Parathyroid adenoma (tissue), 2 donors: ENCODE data around the gene HDAC3.

Source experiments
- H2AFZ ChIP-seq: fragments of 300-600 bp; sonication (generic); one replicate; pipeline ENCODE4 v1.7.0; 2017; ENCODE audit warnings: antibody characterized with exemption, mild to moderate bottlenecking
- H3K27ac ChIP-seq: fragments of 300-600 bp; sonication (generic); one replicate; pipeline ENCODE4 v1.7.0; 2017
- H3K27me3 ChIP-seq: fragments of 300-600 bp; sonication (generic); one replicate; pipeline ENCODE4 v1.7.0; 2017; ENCODE audit warnings: low read length; ENCODE audit not compliant: control insufficient read depth, insufficient read depth
- H3K36me3 ChIP-seq: fragments of 300-600 bp; sonication (generic); one replicate; pipeline ENCODE4 v1.7.0; 2017; ENCODE audit warnings: low read length; ENCODE audit not compliant: control insufficient read depth, insufficient read depth
- H3K4me1 ChIP-seq: fragments of 300-600 bp; sonication (generic); one replicate; pipeline ENCODE4 v1.7.0; 2017; ENCODE audit warnings: control low read depth
- H3K4me2 ChIP-seq: fragments of 300-600 bp; sonication (generic); one replicate; pipeline ENCODE4 v1.7.0; 2017; ENCODE audit warnings: low read length
- H3K4me3 ChIP-seq: fragments of 300-600 bp; sonication (generic); one replicate; pipeline ENCODE4 v1.7.0; 2017; ENCODE audit warnings: low read depth, low read length
- H3K79me2 ChIP-seq: fragments of 300-600 bp; sonication (generic); one replicate; pipeline ENCODE4 v1.7.0; 2017; ENCODE audit warnings: control low read depth
- H3K9ac ChIP-seq: fragments of 300-600 bp; sonication (generic); one replicate; pipeline ENCODE4 v1.7.0; 2017; ENCODE audit warnings: mild to moderate bottlenecking
- H3K9me3 ChIP-seq: fragments of 300-600 bp; sonication (generic); one replicate; pipeline ENCODE4 v1.7.0; 2017; ENCODE audit warnings: low read length; ENCODE audit not compliant: control insufficient read depth
- TF ChIP-seq, protein P1 (sequence below): fragments of 300-600 bp; sonication (generic); IDR thresholded peaks from one replicate; pipeline ENCODE4 v1.7.0; 2017; ENCODE audit warnings: antibody characterized with exemption, mild to moderate bottlenecking
- donor health status: primary hyperparathyroidism.

The HDAC3 gene

DNA sequence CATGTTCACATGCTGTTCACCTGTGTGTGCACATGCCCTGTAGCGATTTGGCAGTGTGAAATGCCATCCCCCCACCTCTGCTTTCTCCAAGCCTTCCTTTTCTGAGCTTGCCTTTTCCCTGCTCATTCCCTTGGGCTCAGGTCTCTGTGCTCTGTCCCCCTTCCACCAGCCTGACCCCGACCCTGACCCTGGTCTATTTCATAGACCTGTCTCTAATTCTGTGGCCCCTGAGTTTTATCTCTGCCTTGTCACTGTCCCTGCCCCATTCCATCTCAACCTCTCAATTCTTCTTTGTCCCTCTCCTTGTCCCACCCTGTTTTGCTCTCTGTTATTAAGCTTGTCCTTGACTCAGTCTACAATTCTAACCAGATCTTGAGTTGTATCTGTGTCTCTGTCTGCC lies 44.6 kb upstream of the HDAC3 start:
- TF ChIP-seq, protein P1, sequence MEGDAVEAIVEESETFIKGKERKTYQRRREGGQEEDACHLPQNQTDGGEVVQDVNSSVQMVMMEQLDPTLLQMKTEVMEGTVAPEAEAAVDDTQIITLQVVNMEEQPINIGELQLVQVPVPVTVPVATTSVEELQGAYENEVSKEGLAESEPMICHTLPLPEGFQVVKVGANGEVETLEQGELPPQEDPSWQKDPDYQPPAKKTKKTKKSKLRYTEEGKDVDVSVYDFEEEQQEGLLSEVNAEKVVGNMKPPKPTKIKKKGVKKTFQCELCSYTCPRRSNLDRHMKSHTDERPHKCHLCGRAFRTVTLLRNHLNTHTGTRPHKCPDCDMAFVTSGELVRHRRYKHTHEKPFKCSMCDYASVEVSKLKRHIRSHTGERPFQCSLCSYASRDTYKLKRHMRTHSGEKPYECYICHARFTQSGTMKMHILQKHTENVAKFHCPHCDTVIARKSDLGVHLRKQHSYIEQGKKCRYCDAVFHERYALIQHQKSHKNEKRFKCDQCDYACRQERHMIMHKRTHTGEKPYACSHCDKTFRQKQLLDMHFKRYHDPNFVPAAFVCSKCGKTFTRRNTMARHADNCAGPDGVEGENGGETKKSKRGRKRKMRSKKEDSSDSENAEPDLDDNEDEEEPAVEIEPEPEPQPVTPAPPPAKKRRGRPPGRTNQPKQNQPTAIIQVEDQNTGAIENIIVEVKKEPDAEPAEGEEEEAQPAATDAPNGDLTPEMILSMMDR: no peak
- Histone ChIP-seq H3K4me1 (peaks cover 15% of the 10 kb centered on the region), H3K9ac (peak overlapping the region; percentile 43), H3K4me2 (peak overlapping the region; percentile 95), H3K27ac (peak overlapping the region; percentile 81), H3K36me3 (no peaks in the 10 kb centered on the region), H3K9me3 (no peaks in the 10 kb centered on the region), H3K27me3 (no peaks in the 10 kb centered on the region), H3K79me2 (peaks cover 3% of the 10 kb centered on the region), H2AFZ (peak overlapping the region; percentile 92), H3K4me3 (peak overlapping the region; percentile 71)

DNA sequence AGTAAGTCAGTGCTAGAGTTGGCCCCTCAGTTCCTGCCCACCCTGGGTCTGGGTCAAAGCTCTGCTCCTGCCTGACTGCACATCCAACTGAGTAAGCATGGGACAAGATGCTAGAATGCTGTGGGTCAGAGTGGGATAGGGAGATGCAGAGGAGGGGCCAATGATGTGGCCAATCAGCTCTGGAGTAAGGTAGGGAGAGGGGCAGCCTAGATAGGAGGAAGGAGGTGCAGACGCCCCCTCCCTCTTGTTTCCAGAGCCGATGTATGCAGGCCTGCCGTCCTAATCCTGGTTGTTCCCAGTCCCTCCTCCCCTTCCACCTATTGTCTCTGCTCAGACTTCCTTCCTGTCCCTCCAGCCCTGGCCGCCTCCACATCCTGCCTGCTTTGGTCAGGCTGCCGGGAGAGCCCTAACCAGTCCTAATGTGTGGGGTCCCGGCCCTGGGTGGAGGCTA lies 44.1 kb upstream of the HDAC3 start:
- Histone ChIP-seq H3K9ac (peak overlapping the region; percentile 43), H2AFZ (peak overlapping the region; percentile 92), H3K27me3 (no peaks in the 10 kb centered on the region), H3K79me2 (peaks cover 3% of the 10 kb centered on the region), H3K4me2 (peak overlapping the region; percentile 95), H3K4me3 (peak overlapping the region; percentile 71), H3K36me3 (no peaks in the 10 kb centered on the region), H3K4me1 (peaks cover 15% of the 10 kb centered on the region), H3K9me3 (no peaks in the 10 kb centered on the region), H3K27ac (peak overlapping the region; percentile 81)
- TF ChIP-seq, protein P1: no peak

DNA sequence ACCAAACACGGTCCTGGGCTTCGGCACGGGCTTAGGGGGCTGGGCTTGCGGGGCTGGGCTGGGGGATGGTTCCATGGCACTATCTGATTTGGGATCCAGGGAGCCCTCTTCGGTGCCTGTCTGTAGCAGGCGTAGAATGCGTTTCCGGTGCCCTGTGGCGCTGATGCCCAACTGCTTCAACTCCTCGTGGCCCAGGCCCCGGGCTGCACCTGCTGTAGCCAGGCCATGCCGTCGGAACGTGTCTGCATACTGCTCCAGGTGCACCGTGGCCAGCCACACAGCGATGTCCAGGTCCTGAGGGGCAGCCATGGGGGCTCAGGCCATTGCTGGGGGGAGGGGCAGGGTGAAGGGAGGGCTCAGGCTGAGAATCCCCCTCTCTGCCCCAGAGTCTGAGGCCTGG lies 43.5 kb upstream of the HDAC3 start:
- TF ChIP-seq, protein P1: no peak
- Histone ChIP-seq H3K27me3 (no peaks in the 10 kb centered on the region), H3K9ac (no peak overlapping the region), H3K36me3 (no peaks in the 10 kb centered on the region), H3K27ac (no peak overlapping the region), H3K4me1 (peaks cover 15% of the 10 kb centered on the region), H3K4me3 (no peak overlapping the region), H3K79me2 (peaks cover 3% of the 10 kb centered on the region), H3K9me3 (no peaks in the 10 kb centered on the region), H2AFZ (no peak overlapping the region), H3K4me2 (no peak overlapping the region)

DNA sequence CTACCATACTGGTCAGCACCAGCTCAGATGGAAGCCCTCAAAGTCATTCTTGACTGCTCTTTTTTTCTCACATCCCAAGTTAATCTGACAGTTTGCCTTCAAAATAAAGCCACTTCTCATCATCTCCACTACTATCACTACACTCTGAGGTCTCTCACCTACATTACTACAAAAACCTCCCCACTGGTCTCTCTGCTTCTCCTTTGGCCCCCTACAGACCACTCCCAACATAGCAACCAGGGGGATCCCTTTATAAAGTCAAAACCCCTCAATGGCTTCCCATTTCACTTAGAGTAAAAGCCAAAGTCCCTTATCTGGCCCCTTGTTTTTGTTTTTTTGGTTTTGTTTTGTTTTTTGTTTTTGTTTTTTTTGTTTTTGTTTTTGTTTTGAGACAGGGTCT lies 40.8 kb upstream of the HDAC3 start:
- no peak overlapping the region for H3K4me3 ChIP-seq
- no peaks in the 10 kb centered on the region for H3K36me3 ChIP-seq
- TF ChIP-seq, protein P1: no peak
- H3K27me3 ChIP-seq: no peaks in the 10 kb centered on the region
- no peak overlapping the region for H2AFZ ChIP-seq
- H3K9me3 ChIP-seq: no peaks in the 10 kb centered on the region
- H3K9ac ChIP-seq: no peak overlapping the region
- H3K4me1 ChIP-seq: peaks cover 17% of the 10 kb centered on the region
- no peak overlapping the region for H3K27ac ChIP-seq
- H3K4me2 ChIP-seq: no peak overlapping the region
- peaks cover 3% of the 10 kb centered on the region for H3K79me2 ChIP-seq

DNA sequence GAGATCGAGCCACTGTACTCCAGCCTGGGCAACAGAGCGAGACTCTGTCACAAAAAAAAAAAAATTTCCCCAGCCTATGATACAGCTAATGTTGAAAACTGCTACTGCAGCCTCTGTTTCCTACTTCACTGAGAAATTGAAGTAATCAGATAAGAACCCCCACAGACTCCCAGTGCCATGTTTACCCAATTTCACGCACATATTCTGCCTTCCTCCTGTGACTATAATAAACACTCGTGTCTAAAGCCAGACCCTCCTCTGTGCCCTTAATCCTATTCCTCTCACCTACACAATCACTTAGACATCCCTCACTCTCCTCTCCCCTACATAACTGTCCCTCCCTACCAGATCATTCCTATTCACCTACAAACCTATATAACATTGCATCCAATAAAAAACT lies 39.0 kb upstream of the HDAC3 start:
- H3K27me3 ChIP-seq: no peaks in the 10 kb centered on the region
- H3K9ac ChIP-seq: no peak overlapping the region
- no peak overlapping the region for H3K4me3 ChIP-seq
- peaks cover 3% of the 10 kb centered on the region for H3K79me2 ChIP-seq
- H3K9me3 ChIP-seq: no peaks in the 10 kb centered on the region
- H3K4me2 ChIP-seq: no peak overlapping the region
- no peaks in the 10 kb centered on the region for H3K36me3 ChIP-seq
- H3K4me1 ChIP-seq: peaks cover 4% of the 10 kb centered on the region
- TF ChIP-seq, protein P1: no peak
- no peak overlapping the region for H2AFZ ChIP-seq
- H3K27ac ChIP-seq: no peak overlapping the region
